Upper lobe of right lung (tissue), 1 donor: ENCODE measurements around the gene CNIH1. TPM values are rescaled to one million over a fixed set of nuclear protein-coding genes. Genes with fewer than 3 reads are reported as not detected.
"Not testable (repeated sequence)": the region's sequence is repeated elsewhere in the genome, so short reads cannot be mapped to it uniquely, and the experiment has no call there.

Source experiments
- ATAC-seq: fragments of 200-7000 bp; cut with Tn5 transposase; one replicate; pipeline ENCODE4 v1.9.1; 2020; ENCODE audit warnings: mild to moderate bottlenecking, moderate library complexity
- DNase-seq: peaks from one replicate; pipeline ENCODE4 v3.0.0-alpha.2; 2020
- H3K27ac ChIP-seq: fragments of 200-600 bp; one replicate; pipeline ENCODE4 v1.8.0; 2022
- H3K27me3 ChIP-seq: fragments of 200-600 bp; one replicate; pipeline ENCODE4 v1.8.0; 2022; ENCODE audit warnings: mild to moderate bottlenecking
- H3K36me3 ChIP-seq: fragments of 200-600 bp; one replicate; pipeline ENCODE4 v1.8.0; 2022
- H3K4me1 ChIP-seq: fragments of 200-600 bp; one replicate; pipeline ENCODE4 v1.8.0; 2022
- H3K4me3 ChIP-seq: fragments of 200-600 bp; one replicate; pipeline ENCODE4 v1.8.0; 2022; ENCODE audit warnings: mild to moderate bottlenecking
- H3K9me3 ChIP-seq: fragments of 200-600 bp; one replicate; pipeline ENCODE4 v1.8.0; 2022
- intact Hi-C: fragments of 100-400 bp; cut with DNase I; formaldehyde crosslinking; loops from one replicate; pipeline ENCODE4 v1.11.0; 2022
- total RNA-seq: library from RNA; stranded (reverse); fragmentation: NEBNext Ultra II Directional; extraction: Animal tissue kit (Norgen Biotek cat#: 25700); gene quantifications from one replicate; pipeline ENCODE4 v1.2.1, GENCODE V29; 2021
- TF ChIP-seq, protein P1 (sequence below): fragments of 200-600 bp; IDR thresholded peaks from one replicate; pipeline ENCODE4 v1.8.0; 2022; ENCODE audit warnings: antibody characterized with exemption
- donor health status: DM: no; HTN: yes; CAD: no; lungs with severe emphysema.

The CNIH1 gene
- total RNA-seq, 1 donor from 2014 or later, result 94.0 TPM

DNA sequence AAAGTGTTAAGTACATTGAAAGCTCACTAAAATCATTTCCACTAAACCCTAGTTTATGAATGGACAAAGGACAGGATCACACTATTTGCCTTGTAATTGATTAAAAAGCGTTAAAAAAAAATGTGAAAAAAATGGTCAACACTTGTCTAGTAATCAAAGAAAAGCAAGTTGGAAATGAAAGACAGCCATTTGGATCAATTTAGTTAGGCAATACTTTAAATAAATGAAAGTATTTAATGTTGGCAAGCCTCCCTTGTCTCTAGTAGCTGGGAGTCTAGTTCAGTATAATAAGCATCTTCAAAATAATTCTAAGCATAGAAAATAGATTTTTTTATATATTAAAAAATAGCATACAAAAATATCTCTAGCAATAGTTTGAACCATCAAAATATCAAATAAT lies 14.2 kb upstream of the CNIH1 start:
- Histone ChIP-seq H3K27me3 (no peaks in the 10 kb centered on the region), H3K36me3 (no peaks in the 10 kb centered on the region), H3K4me1 (no peaks in the 10 kb centered on the region), H3K4me3 (no peak overlapping the region), H3K27ac (no peak overlapping the region), H3K9me3 (no peaks in the 10 kb centered on the region)
- TF ChIP-seq, protein P1, sequence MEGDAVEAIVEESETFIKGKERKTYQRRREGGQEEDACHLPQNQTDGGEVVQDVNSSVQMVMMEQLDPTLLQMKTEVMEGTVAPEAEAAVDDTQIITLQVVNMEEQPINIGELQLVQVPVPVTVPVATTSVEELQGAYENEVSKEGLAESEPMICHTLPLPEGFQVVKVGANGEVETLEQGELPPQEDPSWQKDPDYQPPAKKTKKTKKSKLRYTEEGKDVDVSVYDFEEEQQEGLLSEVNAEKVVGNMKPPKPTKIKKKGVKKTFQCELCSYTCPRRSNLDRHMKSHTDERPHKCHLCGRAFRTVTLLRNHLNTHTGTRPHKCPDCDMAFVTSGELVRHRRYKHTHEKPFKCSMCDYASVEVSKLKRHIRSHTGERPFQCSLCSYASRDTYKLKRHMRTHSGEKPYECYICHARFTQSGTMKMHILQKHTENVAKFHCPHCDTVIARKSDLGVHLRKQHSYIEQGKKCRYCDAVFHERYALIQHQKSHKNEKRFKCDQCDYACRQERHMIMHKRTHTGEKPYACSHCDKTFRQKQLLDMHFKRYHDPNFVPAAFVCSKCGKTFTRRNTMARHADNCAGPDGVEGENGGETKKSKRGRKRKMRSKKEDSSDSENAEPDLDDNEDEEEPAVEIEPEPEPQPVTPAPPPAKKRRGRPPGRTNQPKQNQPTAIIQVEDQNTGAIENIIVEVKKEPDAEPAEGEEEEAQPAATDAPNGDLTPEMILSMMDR, result no peak
- DNase-seq, result no peak
- intact Hi-C loops, result no loop called here
- ATAC-seq, result no peak

DNA sequence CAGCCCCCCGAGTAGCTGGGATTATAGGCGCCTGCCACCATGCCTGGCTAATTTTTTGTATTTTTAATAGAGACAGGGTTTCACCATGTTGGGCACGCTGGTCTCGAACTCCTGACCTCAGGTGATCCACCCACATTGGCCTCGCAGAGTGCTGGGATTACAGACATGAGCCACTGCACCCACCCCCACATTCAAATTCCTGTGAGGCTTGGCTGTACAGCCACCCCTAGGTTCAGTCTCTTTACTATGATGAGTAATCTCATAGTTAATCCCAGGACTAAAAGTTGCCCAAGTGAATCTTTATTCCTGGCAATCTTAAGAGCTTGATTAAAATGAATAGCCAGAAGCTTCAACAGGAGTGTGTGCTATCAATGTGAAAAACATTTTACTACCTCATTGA lies 12.8 kb upstream of the CNIH1 start:
- intact Hi-C loops, H3K9me3 ChIP-seq, H3K36me3 ChIP-seq, H3K4me3 ChIP-seq, DNase-seq, H3K27ac ChIP-seq, H3K27me3 ChIP-seq, ATAC-seq, H3K4me1 ChIP-seq: not testable (repeated sequence)

DNA sequence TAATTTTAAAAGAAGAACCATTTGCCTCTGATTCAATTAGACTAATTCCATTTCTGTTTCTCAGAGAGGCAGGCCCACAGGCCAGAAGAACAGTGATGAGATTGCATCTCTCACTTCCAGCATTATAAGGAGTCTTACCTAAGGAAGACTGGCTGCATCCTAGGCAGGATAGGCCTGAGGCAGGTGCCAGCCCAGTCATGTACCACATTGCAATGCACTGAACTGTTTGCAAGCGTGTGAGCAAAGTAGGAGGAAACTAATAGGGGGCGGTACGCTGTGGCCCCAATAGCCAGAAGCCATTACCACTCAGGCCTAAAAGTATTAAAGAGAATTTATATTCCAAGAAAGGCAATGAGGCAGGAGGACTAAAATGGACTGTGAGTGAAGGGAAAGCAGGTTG lies 12.1 kb upstream of the CNIH1 start:
- intact Hi-C loops, result no loop called here
- DNase-seq (no peak), ATAC-seq (no peak)
- no peak overlapping the region for H3K27ac ChIP-seq
- no peaks in the 10 kb centered on the region for H3K4me1 ChIP-seq
- no peaks in the 10 kb centered on the region for H3K27me3 ChIP-seq
- no peaks in the 10 kb centered on the region for H3K36me3 ChIP-seq
- TF ChIP-seq, protein P1, result no peak
- no peaks in the 10 kb centered on the region for H3K9me3 ChIP-seq
- no peak overlapping the region for H3K4me3 ChIP-seq

DNA sequence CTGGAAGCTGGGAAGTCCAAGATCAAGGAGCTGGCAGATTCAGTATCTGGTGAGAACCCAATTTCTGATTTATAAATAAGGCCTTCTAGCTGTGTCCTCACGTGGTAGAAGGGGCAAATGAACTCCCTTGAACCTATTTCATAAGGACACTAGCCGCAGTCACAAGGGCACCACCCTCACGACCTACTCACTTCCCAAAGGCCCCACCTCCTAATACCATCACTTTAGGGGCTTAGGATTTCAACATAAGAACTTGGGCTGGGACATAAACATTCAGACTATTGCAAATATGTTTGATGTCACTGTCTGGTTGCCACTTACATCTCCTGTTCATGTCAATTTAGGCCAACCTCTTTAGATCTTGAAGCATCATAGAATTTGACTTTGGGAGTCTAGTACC lies 10.8 kb upstream of the CNIH1 start:
- H3K27ac ChIP-seq, result no peak overlapping the region
- H3K36me3 ChIP-seq, result no peaks in the 10 kb centered on the region
- no peaks in the 10 kb centered on the region for H3K9me3 ChIP-seq
- no peaks in the 10 kb centered on the region for H3K4me1 ChIP-seq
- H3K4me3 ChIP-seq, result no peak overlapping the region
- DNase-seq (no peak), ATAC-seq (peak; percentile 70)
- TF ChIP-seq, protein P1, result no peak
- no peaks in the 10 kb centered on the region for H3K27me3 ChIP-seq
- intact Hi-C loops, result no loop called here

DNA sequence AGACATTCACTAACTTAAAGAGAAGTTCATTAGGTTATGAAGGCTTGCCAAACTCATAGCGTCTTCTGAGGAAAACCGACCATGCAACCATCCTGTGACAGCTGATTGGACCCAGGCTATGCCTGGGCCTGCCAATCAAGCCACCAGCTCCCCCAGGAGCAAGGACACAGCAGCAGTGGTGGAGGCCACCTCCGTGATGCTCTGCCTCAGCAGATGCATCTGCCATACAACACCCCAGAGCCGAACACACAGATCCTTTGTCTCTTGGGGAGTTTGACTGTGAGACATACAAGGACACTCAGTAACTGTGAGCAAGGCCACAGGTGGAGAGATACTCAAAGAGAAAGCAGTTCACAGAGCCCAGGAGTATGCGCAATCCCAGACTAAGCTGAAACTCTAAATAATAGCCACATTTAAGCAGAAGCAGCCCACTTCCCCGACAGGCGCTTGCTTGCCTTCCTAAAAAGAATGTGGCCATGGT lies 10.0 kb upstream of the CNIH1 start:
- Histone ChIP-seq H3K9me3 (no peaks in the 10 kb centered on the region), H3K36me3 (no peaks in the 10 kb centered on the region), H3K4me1 (peaks cover 6% of the 10 kb centered on the region), H3K4me3 (no peak overlapping the region), H3K27me3 (no peaks in the 10 kb centered on the region), H3K27ac (no peak overlapping the region)
- TF ChIP-seq, protein P1, result no peak
- DNase-seq (no peak), ATAC-seq (peak; percentile 16)
- intact Hi-C loops, result no loop called here

DNA sequence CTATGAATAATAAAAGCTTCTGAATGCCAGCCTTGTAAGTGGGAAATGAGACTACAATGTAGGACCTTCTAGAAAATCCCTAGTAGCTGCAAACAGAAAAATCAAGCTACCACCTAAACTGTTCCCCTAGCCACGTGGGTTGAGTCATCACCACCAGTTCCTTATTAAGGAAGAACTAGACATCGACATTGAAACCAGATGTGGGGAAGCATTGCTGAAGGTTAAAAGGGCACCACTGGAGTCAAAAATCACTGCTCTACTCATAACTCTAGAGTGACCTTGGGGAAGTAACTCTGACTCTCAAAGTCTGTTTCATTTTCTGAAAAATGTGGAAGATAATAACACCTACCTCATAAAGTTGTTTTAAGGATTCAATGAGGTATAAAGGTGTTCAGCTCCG lies 9.4 kb upstream of the CNIH1 start:
- DNase-seq, result no peak

More for the DNA sequence above, 9.4 kb upstream of the CNIH1 start:
- Histone ChIP-seq H3K27ac (no peak overlapping the region), H3K4me1 (peaks cover 8% of the 10 kb centered on the region), H3K4me3 (no peak overlapping the region), H3K27me3 (no peaks in the 10 kb centered on the region), H3K9me3 (no peaks in the 10 kb centered on the region), H3K36me3 (no peaks in the 10 kb centered on the region)
- peak; percentile 81 for ATAC-seq
- intact Hi-C loops, result no loop called here
- TF ChIP-seq, protein P1, result no peak
